ENCODE measurements around the gene FBXL4.

Gene FBXL4

DNA sequence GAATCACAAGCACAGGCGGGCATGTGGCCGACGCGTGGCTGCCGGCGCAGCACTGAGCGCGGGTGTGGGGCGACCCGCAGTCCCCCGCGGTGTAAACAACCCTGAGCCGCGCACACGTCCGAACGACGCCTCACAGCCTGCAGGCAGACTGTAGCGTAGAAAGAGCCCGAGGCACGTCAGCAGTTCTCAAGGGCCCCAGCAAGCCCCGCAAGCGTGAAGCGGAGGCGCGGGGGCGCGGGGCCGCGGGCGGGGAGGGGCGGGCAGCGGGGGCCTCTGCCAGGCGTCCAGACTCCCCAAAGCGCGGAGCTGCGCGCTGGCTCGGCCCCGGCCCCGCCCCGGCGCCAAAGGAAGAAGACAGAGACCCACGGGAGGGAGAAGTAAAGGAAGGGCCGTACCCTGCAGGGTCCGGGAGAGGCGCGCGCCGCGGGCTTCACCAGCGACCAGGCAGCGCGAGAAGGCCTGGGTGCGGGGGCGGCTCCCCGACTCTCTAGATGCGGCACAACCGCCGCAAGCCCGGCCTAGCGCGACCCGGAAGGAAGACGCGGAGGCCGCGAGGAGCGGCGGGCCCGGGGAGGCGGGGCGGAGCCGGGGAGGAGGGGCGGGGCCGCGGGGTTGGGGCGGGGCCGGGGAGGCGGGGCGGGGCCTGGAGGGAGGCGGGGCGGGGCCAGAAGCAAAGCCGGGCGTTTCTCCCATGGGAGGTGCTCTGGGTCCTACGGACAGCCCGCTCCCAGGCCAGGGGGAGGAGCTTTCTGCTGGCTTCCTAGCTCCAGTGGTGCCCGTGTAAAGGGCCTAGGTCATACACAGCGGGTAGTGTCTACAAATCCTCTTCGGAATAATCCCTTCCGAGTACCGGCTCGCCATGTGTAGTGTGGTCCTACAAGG, at the start of gene FBXL4:
Gene FBXL4, minus strand, starts transcription at position 536 of the 882 bp plus-strand sequence. CDS start 20,958 bp downstream, outside the sequence.
- DNase-seq: peak; percentile 78 to 80

- DNase-seq: no peak
These were observed 47.4 kb upstream of the FBXL4 start for GRCh38 chr6:98995116-98995515.

GRCh38 chr6:98992535-98992934, 44.8 kb upstream of the FBXL4 start:
- no peak for DNase-seq

- no peak for DNase-seq
These were observed 38.4 kb upstream of the FBXL4 start for GRCh38 chr6:98986071-98986615.

DNA sequence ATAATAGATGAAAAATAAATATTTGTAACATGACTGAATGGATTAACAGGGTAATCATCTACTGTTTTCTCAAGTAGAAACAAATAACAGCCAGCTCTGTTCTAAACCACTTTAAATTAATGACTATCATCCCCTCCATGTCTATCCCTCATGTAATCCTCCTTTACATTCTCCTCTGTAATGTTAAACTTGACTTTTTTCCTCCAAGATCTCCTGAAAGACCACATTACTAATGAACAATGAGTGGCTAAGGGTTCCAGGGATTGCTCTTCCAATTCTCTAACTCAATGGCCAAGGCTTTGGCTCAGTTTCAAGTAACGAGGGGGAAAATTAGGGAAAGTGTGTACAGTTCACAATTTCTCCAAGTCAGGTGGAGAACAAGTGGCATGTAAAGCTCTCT, 37.6 kb upstream of the FBXL4 start:
- DNase-seq: no peak

- no peak for DNase-seq
These were observed 36.4 kb upstream of the FBXL4 start for GRCh38 chr6:98984121-98984520.

DNA sequence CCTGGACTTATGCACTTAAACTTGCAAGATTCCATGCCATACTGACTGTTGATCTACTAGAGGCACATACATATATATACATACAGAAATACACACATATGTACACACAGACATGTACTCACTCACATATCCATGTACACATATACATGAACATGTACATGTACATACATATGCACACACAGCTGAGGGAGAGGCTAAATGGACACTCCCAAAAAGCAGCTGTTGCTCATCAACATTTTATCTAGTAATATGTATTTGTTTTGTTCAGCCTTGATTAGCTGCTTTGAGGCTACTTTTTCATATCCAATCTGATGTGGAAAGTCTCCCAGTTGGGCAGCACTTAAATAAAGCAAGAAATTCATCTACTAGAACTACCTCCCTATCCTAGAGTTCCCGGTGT, 33.7 kb upstream of the FBXL4 start:
- no peak for DNase-seq

- DNase-seq: no peak
These were observed 33.1 kb upstream of the FBXL4 start for GRCh38 chr6:98980819-98981218.

DNA sequence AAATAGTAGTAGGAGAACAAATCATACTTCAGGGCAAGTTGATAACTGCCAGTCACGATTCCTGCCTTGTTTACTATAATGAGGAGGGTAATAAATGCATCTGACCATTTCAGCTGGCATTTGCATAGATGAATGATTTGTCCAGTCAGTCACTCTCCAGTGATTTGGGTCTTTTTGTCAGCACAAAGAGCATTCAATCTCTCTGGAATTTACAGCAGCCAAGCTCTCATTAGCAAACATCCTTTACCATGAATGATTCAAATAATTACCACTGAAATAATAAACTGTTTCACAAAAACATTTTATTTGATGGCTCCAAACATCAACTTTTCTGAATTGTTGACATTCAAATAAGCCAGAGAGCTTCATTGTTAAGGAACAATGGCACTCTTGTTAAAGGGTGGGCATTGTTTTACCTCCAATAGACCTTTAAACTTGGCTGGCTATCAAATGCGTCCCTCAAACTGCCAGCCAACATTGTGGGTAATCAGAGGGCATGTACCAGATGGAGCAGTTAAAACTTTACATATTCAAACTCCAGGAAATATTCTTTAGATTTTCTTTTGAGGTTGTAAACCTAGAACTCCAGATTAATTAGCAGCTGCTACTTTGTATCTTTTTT, 30.0 kb upstream of the FBXL4 start:
- no peak for DNase-seq

DNA sequence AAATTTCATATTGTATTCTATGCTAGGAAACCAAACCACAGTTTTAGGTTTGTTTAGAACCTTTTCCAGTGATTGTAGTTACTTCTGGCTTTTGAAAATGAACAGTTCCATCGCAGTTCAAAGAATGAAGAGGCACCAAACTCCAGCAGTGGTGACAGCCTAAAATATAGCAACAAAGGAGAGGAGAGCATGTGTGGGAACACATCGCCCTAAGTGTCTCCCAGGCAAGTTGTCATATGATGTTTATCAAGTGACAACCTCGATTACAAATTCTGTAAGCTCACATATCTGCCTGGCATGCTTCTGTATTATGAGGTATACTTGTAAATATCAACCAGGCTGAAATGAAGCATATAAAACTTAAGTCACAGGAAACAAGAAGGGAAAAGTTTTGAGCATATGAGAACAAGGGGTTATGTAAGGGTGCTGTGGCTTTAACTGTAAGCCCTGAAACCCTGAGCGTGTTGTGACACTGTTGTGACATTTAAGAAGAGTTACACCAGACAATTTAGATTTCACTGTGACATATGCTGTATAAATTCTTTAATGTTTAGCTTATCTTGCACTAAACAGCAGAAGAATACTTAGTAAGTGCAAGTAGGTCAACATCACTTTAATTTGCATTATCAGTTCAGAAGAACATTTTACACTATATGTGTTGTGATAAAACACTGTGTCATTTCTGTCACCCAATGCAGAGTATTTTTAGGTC, 29.1 kb upstream of the FBXL4 start:
- no peak for DNase-seq

GRCh38 chr6:98975421-98975820, 27.7 kb upstream of the FBXL4 start:
- DNase-seq: no peak

- DNase-seq: no peak
These were observed 26.6 kb upstream of the FBXL4 start for GRCh38 chr6:98974309-98974708.

- DNase-seq: no peak
These were observed 25.8 kb upstream of the FBXL4 start for GRCh38 chr6:98973571-98973970.

GRCh38 chr6:98971303-98971702, 23.6 kb upstream of the FBXL4 start:
- no peak for DNase-seq

DNA sequence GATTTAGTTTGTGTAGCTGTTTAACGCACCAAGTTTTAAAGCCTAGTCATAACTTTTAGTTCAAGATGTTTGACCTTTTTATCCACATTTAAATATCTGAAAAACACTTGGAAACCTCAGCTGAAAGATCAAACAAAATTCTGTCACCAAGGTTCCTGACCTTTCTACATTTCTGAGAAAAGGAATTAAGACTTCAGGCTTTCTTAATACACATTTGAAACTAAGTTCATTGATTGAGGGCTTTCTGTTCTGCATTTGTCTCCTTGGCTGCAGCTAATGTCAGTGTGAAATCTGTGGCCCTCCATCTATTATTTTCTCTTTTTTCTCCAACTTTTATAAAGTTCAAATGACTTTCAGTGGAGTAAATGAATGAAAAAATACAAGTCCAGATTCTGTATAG, 22.7 kb upstream of the FBXL4 start:
- DNase-seq: no peak

GRCh38 chr6:98967616-98968015, 19.9 kb upstream of the FBXL4 start:
- DNase-seq: no peak

DNA sequence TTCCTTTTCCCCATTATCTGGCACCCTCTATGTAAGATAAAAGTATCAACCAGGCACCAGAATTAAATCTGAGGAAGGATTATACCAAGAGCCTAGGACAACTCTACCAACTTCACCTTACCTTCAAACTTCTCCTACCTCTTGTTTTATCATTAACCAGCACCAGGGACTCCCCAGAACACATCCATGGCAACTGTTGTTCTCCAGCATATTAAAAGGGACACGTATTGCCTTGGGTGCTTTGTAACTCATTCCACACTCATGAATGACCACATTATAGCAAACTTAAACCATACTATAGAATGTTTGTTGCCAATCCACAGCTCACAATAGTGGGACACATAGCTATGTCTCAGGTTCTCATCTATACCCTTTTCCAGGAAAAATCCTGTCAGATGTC, 11.9 kb upstream of the FBXL4 start:
- DNase-seq: no peak

GRCh38 chr6:98958776-98959175, 11.0 kb upstream of the FBXL4 start:
- DNase-seq: no peak

- no peak for DNase-seq
These were observed 9.7 kb upstream of the FBXL4 start for GRCh38 chr6:98957450-98957849.

DNA sequence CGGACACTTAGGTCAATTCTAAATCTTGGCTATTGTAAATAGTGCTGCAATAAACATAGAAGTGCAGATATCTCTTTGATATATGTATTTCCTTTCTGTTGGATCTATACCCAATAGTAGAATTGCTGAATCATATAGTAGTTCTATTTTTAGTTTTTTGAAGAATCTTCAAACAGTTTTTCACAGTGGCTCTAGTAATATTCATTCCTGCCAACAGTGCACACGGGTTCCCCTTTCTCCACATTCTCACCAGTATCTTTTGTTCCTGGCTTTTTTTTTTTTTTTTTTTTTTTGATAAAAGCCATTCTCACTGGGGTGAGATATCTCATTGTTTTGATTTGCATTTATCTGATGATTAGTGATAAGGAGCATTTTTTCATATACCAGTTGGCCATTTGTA, 1.8 kb upstream of the FBXL4 start:
- no peak for DNase-seq

DNA sequence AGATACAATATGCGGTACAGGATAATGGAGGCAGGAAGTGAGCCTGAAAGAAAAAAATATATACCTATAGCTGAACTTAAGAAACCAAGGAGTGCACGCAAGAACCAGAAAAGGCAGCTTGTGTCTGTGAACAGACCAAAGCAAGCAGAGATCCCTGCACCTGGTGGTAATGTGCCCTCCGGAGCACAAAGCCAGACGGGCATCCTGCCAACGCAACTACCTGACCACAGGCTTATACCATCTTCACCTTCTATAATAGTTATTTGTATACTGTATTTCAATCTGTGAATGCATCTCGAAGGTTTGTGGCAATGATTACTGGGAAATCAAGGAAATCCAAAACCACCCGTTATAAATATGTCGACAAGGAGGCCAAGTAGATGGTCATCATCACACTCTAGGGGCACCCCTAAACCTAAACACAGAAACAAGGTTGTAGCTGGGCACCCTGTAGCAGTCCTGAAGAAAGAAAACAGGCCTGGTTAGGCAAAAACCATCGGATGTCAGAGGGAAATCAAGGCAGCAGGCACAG, 801 bp downstream of the FBXL4 start:
- DNase-seq: peak; percentile 32 to 43

DNA sequence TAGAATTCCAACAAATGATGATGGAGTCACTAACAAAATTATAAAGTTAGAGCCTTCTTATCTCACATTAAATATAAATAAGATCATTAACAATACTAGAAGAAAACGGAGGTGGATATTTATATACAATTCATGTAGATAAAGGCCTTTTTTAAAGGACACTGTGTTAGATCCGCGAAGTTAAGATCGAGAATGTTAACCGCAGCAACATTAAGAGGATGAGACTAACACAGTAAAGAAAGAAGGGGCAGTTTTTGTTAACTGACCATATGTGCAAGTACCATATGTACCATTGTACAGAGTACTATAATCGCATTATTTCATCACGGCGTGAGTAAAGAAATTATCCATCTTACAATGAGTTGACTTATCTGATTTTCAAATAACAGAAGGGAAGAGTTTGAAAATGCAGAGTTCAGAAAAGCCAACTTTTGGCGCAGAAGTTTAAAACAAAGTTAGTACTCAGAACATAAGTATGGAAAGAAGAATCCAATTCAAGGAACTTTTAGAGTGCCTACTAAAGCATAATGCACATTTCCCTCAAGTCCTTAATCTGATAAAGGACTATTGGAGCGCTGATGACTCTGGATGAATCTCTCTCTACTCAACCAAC, 1.4 kb downstream of the FBXL4 start:
- no peak for DNase-seq
